ENCODE measurements around the gene MEF2C.

DNA sequence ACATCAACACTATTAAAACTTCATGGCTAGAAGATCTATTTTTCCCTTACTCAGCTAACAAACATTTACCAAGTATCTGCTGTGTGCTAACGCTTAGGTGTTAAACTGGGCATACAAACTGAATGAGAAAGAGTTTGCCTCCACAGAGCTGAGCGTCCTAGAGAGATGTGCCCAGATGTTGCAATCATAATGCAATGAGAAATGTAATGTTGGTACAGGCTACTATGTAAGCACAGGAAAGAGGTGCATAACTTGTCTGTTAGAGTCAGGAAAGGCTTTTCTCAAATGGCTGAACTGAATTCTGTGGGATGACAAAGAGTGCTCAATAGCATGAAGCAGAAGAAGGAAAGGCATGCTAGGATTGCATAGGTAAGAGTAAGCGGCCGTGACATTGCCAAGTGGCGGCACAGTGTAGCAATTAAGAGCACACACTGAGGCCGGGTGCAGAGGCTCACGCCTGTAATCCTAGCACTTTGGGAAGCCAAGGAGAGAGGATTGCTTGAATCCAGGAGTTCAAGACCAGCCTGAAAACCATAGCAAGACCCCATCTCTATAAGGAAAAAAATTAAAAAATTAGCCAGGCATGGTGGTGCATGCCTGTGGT, 137.8 kb downstream of the MEF2C start:
- TF ChIP-seq, protein P1, sequence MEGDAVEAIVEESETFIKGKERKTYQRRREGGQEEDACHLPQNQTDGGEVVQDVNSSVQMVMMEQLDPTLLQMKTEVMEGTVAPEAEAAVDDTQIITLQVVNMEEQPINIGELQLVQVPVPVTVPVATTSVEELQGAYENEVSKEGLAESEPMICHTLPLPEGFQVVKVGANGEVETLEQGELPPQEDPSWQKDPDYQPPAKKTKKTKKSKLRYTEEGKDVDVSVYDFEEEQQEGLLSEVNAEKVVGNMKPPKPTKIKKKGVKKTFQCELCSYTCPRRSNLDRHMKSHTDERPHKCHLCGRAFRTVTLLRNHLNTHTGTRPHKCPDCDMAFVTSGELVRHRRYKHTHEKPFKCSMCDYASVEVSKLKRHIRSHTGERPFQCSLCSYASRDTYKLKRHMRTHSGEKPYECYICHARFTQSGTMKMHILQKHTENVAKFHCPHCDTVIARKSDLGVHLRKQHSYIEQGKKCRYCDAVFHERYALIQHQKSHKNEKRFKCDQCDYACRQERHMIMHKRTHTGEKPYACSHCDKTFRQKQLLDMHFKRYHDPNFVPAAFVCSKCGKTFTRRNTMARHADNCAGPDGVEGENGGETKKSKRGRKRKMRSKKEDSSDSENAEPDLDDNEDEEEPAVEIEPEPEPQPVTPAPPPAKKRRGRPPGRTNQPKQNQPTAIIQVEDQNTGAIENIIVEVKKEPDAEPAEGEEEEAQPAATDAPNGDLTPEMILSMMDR (IDR thresholded peaks at IDR 0.05), result no peak
- no peak for TF ChIP-seq EP300 (IDR thresholded peaks at IDR 0.05)
- no peak for TF ChIP-seq POLR2A (IDR thresholded peaks at IDR 0.05)

All from sigmoid colon (tissue), 4 donors.